GM19455 (cell line): ENCODE data around the gene CYB561D1.

ENCODE experiments used
- ATAC-seq: cut with Tn5 transposase; IDR thresholded peaks from one replicate; pipeline ENCODE4 v1.9.1; 2021; ENCODE audit not compliant: unreplicated experiment

Gene CYB561D1

DNA sequence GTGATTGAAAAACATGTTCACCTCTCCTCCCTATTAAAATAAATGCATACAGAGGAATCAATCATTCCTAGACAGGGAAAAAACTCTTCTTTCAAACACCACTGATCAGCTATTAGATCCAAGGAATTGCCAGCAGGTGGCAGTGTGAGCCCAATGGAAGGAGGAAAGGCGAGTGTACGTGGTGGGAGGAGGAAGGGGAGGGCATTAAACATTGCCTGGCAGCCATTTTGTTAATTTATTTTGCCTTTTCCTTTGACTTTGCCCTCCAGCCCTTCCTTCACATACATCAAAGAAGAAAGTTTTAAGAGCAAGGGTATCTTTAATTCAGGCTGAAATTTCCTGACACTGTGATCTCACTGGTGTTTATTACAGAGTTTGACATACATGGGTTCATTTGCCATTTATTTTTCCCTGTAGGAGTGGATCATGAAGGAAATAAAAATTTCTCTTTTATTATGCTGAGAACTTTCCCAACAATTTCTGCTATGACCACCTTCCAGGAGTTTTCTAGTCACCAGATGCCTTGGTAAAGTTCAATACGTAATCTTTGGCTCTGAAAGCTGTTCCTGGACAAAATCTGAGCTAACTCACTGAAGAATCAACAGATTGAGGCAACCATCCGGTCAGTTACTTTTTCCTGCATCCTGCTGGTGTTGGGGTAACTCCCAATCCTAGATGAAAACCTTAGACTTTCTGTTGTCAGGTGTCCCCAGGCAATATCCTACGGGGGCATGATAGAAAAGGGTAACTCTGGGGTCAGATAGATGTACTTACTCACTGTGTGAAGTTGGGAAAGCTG lies 52.6 kb downstream of the CYB561D1 start:
- ATAC-seq, result no peak

- no peak for ATAC-seq
Observed at GRCh38 chr1:109547463-109548320, 53.8 kb downstream of the CYB561D1 start.

GRCh38 chr1:109548321-109549267 lies 54.7 kb downstream of the CYB561D1 start, which contains the start of gene GNAI3:
Gene GNAI3 (plus strand): TSS chr1:109548615. CDS start chr1:109548721, 106 bp downstream.
- peak; percentile 83 for ATAC-seq
